Epithelial cell of proximal tubule (primary cell): Measurements from ENCODE around the gene ANKRD63. TPM values are rescaled to one million over a fixed set of nuclear protein-coding genes. Genes with fewer than 3 reads are reported as not detected.
A peak's percentile ranks its signal among the peaks of the same experiment; 100 is the strongest.

Experiments used
- DNase-seq: peaks from one replicate; pipeline ENCODE4 v3.0.0-alpha.2; 2011; ENCODE audit warnings: low read depth
- H3K4me3 ChIP-seq: 2 replicates; pipeline ENCODE4 v1.5.1; 2011; ENCODE audit warnings: low read depth, mild to moderate bottlenecking, low read length
- total RNA-seq: library from RNA; depleted of rRNA; stranded (reverse); fragments of >200 nt; gene quantifications from 2 replicates; pipeline ENCODE4 v1.2.3, GENCODE V29; 2015
- TF ChIP-seq, protein P1 (sequence below): conservative IDR thresholded peaks from 2 replicates; pipeline ENCODE4 v1.5.1; 2012; ENCODE audit warnings: low read depth, mild to moderate bottlenecking, low read length

ANKRD63 gene
- total RNA-seq, 1 donor from 2014 or later = not detected

DNA sequence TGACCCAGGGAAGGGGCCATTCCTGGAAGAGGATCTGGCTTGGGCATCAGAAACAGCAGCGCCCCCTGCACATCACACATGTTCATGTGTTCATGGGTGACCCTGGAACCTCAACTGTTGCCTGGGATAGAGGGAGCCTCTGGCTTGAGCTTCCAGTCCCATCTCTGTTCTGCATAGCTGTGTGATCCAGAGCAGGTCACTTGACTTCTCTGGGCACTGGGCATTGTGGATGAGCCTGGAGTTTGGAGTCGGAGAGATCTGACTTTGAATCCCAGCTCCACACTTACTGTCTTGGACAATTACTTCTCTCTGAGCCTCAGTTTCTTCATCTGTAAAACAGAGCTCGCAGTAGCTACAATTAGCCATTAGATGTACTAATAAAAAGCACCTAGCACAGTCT is 28.4 kb downstream of the ANKRD63 start:
- TF ChIP-seq, protein P1, sequence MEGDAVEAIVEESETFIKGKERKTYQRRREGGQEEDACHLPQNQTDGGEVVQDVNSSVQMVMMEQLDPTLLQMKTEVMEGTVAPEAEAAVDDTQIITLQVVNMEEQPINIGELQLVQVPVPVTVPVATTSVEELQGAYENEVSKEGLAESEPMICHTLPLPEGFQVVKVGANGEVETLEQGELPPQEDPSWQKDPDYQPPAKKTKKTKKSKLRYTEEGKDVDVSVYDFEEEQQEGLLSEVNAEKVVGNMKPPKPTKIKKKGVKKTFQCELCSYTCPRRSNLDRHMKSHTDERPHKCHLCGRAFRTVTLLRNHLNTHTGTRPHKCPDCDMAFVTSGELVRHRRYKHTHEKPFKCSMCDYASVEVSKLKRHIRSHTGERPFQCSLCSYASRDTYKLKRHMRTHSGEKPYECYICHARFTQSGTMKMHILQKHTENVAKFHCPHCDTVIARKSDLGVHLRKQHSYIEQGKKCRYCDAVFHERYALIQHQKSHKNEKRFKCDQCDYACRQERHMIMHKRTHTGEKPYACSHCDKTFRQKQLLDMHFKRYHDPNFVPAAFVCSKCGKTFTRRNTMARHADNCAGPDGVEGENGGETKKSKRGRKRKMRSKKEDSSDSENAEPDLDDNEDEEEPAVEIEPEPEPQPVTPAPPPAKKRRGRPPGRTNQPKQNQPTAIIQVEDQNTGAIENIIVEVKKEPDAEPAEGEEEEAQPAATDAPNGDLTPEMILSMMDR = no peak
- H3K4me3 ChIP-seq = no peak overlapping the region
- DNase-seq = no peak

DNA sequence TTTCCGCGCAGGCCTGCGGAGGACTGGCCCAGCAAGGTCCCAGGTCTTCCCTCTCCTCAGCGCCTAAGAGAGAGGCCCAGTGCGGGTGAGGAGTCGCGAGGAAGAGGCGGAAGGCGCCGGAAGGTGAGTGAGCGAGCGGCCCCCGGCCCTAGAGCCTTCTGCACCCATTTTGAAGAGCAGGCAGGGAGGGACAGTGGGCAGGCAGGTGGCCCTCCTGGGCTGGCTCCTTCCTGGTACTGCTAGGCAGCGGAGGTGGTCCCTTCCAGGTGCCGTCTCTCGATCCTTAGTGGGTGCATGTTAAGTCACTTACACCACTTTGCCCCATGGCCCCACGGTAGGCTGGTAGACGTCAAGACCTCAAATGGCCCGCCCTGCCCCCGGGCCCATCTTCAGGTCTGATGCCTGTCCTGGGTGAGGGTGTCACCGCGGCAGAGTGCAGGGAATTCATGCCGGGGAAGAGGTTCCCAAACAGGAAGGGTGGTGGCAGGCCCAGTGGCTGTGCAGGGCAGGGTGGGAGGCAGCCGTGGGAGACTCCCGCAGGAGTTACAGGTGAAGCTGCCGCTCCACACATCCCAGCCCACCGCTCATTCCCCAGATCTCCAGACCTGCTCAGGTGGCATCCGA is 29.6 kb downstream of the ANKRD63 start:
- H3K4me3 ChIP-seq = peak overlapping the region; percentile 43
- no peak for DNase-seq
- TF ChIP-seq, protein P1 = no peak

DNA sequence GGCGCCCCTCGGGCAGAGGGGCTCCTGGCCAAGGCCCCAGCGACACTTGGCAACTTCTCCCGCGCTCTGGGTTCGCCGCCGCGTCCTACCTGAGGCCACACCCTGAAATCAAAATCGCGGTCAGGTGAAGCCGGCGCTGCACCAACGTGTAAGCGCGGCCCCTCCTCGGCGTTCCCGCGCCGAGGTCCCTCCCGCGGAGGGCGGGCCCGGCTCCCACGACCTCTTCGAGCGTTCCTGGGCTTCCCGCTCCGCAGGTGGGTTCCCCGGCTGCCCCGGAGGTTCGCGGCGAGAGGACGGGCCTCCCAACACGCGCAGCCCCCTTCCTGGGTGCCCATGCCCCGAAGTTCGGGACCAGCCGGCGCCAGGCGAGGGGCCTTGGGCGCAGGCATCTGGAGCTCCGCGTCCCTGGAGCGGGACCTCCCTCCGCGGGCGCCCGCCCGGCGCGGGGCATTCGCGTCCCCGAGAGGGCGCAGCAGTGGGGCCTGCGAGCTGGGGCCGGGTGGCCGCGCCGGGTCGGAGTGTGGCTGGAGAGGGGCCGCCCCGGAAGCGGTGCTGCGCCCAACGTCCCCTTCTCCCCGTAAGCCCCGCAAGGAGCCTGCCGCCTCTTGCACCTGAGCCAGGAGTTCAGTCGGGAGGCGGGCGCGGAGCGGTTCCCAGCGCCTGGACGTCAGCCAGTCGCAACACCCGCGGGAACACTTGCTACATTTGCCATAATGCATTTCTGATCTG is 30.3 kb downstream of the ANKRD63 start:
- TF ChIP-seq, protein P1 = no peak
- no peak for DNase-seq
- peak overlapping the region; percentile 43 for H3K4me3 ChIP-seq

DNA sequence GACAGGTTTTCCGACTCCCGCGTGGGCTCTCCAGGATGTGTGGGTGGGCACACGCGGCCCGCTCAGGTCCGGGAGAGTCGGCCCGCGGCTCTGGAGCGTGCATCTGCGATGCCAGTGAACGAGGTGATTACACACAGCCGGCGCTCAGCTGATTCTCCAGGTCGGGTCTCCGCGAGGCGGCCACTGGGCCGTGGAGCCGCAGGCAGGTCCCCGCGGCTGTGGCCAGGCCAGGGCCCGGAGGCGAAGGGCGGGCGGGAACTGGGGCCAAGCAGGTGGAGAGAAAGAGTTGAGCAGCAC is 30.8 kb downstream of the ANKRD63 start:
- H3K4me3 ChIP-seq = peak overlapping the region; percentile 43
- TF ChIP-seq, protein P1 = no peak
- DNase-seq = no peak

DNA sequence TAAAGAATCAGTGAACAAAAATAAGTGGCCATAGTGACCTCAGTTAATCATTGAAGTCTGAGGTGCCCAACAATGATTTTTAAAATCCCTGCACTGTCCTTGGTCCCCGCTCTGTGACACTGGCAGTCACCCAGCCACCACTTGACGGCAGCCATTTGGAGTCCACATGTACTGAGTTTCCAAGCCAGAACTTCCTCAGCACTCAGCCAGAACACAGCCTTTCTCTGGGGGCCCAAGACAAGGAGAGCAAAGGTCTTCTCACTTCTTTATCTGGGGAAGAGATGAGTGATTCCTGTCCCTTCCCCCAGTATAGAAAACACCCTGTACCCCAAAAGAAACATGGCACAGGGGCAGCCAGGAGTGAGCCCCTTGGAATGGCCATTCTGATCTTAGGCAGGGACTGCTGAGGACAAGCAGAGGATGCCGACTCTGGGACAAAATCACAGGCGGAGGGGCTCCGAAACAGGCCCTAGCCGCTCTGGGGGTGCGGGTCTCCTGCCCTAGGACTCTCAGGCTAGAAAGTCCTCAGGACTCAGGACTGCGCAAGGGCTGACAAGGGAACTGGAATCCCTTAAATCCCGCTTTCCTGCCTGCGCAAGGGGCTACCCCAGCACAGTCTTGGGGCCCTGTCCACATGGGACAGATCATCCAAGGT is 31.3 kb downstream of the ANKRD63 start:
- no peak overlapping the region for H3K4me3 ChIP-seq
- no peak for DNase-seq
- TF ChIP-seq, protein P1 = no peak

DNA sequence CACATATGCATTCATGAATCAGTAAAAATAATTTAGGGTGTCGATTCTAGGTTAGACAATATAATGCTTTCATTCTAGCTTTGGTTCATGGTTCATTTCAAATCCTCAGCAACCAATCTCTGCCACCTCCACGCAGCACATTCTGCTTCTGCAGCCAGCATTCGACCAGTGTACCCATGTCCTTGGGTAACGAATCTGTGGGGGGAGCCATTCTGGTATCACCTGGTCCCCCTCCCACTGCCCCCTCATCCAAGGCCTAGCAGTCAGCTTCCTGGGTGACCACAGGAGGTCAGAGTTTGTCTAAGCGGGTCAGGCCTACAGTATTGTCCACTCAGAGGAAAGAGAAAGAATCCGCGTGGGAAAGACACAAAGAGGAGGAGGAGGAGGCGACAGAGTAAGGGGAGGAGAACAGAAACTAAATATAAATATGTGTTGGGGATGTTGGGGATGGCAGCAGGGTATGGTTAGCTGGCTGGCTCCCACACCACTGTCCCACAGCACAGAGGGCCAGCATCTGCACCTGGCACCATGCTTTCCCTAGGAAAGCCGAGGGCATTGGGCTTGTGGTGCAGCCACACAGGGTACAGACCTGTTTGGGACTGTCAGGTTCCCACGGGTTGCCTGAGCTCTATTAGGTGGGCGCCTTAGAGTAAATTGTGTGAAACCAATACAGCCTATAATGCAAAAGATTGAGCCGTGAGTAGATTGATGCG is 31.9 kb downstream of the ANKRD63 start:
- TF ChIP-seq, protein P1 = no peak
- H3K4me3 ChIP-seq = no peak overlapping the region
- no peak for DNase-seq
